ENCODE data around the gene ASCC2.

ASCC2 gene

DNA sequence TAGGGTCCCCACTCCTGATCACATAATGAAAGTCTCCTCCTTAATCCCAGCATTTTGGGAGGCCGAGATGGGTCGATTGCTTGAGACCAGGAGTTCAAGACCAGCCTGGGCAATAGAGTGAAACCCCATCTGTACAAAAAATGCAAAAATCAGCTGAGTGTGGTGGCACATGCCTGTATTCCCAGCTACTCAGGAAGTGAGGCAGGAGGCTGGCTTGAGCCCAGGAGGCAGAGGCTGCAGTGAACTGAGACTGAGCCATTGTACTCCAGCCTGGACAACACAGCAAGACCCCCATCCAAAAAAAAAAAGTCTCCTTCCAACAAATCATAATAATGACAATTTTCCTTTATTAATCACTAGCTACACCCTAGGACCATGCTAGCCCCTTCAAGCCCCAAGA lies 86.4 kb downstream of the ASCC2 start:
- DNase-seq = no peak

- no peak for DNase-seq
Measured at GRCh38 chr22:29750559-29751538, 87.2 kb downstream of the ASCC2 start.

DNA sequence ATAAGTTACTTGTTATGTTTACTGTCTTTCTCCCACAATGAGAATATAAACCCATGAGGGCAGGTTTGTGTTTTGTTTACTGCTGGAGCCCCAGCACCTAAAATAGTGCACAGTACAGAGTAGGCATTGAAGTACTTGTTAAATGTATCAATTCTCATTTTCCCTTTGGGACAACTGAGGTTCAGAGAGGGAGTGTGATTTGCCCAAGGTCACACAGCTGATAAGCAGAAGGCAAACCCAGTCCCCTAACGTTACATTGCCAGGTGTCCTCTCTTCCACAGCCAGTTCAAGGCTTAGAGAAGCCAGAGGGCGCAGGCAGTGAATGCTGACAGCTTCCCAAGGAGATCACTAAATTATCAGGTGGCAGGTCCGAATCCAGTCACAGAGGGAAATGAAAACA lies 88.0 kb downstream of the ASCC2 start:
- DNase-seq = no peak

GRCh38 chr22:29748248-29748893 lies 89.7 kb downstream of the ASCC2 start:
- no peak for DNase-seq

- DNase-seq = no peak
Measured at GRCh38 chr22:29747832-29748231, 90.2 kb downstream of the ASCC2 start.

- peak in 1 of 2 experiments; percentile 26 for DNase-seq
Measured at GRCh38 chr22:29744902-29745301, 93.2 kb downstream of the ASCC2 start.

DNA sequence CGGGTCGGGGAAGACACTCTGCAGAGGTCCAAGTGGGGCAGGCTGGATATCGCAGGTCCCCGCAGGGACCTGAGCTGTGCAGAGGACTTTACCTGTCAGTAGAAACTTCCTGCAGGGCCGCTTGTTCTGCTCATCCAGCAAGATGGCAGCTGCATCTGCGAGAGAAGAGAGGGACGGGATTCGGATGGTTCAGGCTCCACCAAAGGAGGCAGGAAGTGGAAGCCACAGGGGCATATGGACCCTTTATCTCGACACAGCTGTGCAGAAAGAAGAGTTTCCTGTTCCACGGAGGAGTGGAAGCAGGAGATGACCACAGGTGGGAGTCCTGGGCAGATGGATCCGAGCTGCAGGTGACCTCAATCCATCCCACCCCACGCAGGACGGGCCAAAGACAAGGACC lies 95.7 kb downstream of the ASCC2 start:
- no peak for DNase-seq

- no peak for DNase-seq
Measured at GRCh38 chr22:29741926-29742325, 96.1 kb downstream of the ASCC2 start.

DNA sequence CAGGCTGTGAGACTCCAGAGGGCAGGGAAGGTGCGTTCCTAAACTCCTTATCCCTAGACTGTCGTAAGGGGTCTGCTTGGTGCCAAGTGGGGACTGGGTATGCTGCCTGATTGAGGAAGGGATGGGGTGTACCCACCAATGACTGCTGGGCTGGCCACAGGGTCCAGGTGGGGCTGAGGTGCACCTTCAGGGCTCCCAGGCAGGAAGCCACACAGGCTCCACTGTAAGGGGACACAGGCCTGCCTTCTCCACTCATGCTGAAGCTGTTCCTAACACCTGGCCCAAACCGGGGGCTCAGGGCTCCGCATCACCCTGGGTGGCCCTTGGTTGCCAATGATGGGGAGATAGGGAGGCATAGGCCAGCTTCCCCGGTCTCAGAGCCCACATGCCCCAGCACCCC lies 97.9 kb downstream of the ASCC2 start:
- no peak for DNase-seq

GRCh38 chr22:29739346-29739875 lies 98.7 kb downstream of the ASCC2 start:
- no peak for DNase-seq

All from NCI-H2081 (cell line).